GM11168 (cell line): Measurements from ENCODE around the gene TEX14.
"Not testable (repeated sequence)": the region's sequence is repeated elsewhere in the genome, so short reads cannot be mapped to it uniquely, and the experiment has no call there.

Experiments
- in situ Hi-C: fragments of 300-500 bp; cut with MboI; formaldehyde crosslinking; loops from one replicate; pipeline ENCODE4 v1.12.0; 2022; ENCODE audit warnings: low sequenced_read_pairs; ENCODE audit not compliant: unreplicated experiment

TEX14 gene

DNA sequence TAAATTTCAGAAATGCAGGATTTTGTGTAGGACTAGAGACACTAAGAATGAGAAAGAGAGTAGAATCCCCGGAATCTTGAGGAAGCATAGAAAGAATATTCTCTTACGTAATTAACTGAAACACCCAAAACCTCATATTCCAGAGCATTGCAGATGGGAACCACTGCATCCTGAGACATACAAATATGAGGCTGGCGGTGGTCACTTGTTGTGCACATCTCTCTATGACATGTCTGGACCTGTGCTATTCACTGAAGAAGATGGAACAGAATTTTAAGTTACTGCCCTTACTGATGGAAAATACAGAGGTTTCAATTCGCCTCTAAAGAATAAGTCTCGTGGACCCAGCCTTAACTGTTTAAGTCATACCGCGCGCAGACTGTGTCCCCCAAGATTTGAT is 1.4 kb upstream of the TEX14 start:
- in situ Hi-C loops = no loop called here

DNA sequence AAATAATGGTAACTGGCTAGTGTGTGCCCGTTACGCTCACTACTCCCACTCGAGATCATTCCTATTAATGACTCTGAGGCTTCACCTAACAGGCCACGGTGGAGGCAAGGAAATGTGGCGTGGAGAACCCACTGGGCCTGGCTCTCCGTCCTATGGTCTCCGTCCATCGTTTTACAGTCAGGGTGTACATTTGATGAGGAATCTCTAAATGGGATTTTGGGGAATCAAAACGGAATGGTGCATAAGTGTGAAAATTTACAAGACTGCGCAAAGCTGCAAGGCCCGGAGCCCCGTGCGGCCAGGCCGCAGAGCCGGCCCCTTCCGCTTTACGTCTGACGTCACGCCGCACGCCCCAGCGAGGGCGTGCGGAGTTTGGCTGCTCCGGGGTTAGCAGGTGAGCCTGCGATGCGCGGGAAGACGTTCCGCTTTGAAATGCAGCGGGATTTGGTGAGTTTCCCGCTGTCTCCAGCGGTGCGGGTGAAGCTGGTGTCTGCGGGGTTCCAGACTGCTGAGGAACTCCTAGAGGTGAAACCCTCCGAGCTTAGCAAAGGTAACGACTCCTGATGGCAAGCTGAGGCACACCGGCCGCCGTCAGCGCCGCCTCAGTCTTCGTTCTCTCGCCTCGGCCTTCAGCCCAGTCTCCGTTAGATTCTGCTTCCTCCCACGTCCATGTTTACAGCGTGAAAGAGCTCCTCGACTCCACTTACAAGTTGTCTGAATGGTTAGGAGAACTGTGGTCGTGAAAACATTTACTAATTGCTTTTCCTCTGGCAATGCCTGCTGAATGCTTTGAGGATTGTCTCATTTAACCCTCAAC is 602 bp upstream of the TEX14 start, which contains the start of gene RAD51C:
RAD51C (plus strand) TSS at position 364 of the 817 bp plus-strand sequence; CDS start at position 406, 42 bp downstream.
- in situ Hi-C loops = no loop called here

DNA sequence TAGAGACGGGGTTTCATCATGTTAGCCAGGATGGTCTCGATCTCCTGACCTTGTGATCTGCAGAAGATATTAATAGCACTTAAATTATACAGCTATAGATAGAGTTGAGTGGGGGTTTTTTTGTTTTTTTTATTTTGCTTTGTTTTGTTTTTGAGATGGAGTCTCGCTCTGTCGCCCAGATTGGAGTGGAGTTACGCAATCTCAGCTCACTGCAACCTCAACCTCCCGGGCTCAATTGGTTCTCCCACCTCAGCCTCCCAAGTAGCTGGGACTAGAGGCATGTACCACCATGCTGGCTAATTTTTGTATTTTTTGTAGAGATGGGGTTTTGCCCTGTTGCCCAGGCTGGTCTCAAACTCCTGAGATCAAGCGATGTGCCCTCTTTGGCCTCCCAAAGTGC is 1.8 kb downstream of the TEX14 start:
- in situ Hi-C loops = not testable (repeated sequence)

- in situ Hi-C loops = no loop called here
These were observed 3.3 kb downstream of the TEX14 start for GRCh38 chr17:58688521-58688920.

- in situ Hi-C loops = no loop called here
These were observed 4.9 kb downstream of the TEX14 start for GRCh38 chr17:58686980-58687379.

- in situ Hi-C loops = not testable (repeated sequence)
These were observed 7.4 kb downstream of the TEX14 start for GRCh38 chr17:58684462-58684861.

- in situ Hi-C loops = no loop called here
These were observed 7.8 kb downstream of the TEX14 start for GRCh38 chr17:58684003-58684402.

DNA sequence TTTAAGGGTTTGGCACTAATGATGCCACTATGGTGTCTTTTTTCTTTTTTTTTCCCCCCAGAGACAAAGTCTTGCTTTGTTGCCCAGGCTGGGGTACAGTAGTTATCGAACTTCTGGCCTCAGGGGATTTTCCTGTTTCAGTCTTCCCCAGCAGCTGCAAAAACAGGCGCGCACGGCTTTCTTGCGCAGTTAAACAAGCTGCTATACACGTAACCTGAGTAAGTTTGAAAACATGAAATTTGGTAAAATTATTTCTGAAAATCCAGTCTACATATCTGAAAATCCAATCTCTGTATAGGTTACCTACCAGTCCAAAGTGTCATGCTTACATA is 11.8 kb downstream of the TEX14 start:
- in situ Hi-C loops = no loop called here

- in situ Hi-C loops = no loop called here
These were observed 12.4 kb downstream of the TEX14 start for GRCh38 chr17:58679263-58680037.

GRCh38 chr17:58678287-58678686 is 13.6 kb downstream of the TEX14 start:
- in situ Hi-C loops = not testable (repeated sequence)

- in situ Hi-C loops = no loop called here
These were observed 14.5 kb downstream of the TEX14 start for GRCh38 chr17:58677194-58677880.

GRCh38 chr17:58671969-58672368 is 19.9 kb downstream of the TEX14 start:
- in situ Hi-C loops = no loop called here

DNA sequence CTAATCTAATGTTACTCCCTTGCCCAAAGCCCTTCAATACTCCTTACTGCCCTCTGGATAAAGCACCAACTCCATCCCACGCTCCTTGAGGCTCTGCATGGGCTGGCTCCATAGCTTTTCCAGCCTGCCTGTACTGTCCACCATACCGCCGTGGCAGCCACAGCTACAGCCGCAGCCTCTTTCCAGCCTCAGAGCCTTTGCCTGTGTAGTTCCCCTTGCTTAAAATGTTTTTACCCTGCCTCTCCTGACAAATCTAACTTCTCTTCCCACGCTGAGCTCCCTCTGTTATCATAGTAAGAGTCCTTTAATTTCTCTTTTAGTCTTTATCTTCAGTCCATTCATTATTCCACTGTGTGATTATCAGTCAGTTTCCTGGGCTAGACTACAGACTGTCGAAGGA is 22.0 kb downstream of the TEX14 start:
- in situ Hi-C loops = no loop called here

DNA sequence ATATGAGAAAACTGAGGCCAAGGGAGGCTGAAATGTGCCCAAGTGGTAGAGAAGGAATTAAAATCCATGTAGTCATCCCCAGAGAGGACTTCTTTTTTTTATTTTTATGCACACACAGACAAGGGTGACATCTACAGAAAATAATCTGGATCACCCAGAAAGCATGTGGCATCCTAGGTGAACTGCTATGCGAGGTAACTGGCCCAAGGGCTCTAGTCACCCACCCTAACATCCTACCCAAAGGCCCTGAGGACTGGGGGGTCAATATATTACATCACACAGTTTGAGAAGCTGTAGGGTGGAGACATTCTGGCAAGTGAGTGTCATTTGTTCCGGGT is 23.3 kb downstream of the TEX14 start:
- in situ Hi-C loops = no loop called here

DNA sequence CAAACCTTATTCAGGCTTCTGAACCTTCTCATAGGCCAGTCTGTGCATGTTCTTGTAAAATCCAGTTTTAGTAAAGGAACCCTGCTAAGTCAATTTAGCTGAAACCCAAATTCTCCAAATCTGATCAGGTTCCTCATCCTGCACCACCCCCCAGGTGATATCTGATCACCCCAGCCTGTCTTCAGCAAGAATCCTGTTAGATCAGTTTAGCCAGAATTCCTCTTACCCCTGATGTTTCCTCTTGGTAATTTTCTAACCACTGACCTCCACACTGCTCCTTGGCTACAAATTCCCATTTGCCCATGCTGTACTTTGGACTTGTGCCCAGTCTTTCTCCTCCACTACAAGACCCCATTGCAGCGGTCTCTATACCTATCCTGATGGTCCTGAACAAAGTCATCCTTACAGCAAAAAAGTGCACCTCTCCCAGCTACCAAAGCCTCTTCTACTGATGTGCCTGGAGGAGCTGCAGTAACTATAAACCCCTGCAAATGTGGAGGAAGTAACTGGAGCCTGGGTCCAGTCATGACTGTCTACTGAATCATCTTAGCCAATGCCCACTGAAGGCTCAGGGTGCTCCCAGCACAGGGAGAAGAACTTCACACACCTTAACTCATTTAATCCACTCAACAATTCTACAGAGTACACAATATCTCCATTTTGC is 23.8 kb downstream of the TEX14 start:
- in situ Hi-C loops = no loop called here

GRCh38 chr17:58666858-58667267 is 25.0 kb downstream of the TEX14 start:
- in situ Hi-C loops = no loop called here

- in situ Hi-C loops = no loop called here
These were observed 25.6 kb downstream of the TEX14 start for GRCh38 chr17:58665946-58666857.

DNA sequence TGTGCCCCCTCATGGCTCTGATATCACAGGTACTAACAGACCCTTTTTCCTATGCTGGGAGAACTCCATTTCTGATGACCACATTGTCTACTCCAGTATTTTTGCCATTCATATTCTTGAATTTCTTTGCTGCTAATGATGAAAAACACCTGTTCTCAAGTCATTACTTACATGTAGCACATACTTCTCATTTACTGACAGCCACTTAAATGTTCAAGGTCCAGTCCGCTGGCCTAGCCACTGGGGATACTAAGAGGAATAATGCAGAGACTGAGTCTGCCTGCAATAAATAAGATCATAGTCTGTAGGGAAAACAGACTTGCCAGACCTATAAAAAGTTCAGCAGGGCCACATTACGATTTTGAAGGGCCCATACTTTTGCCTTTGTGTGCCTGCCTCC is 27.5 kb downstream of the TEX14 start:
- in situ Hi-C loops = no loop called here

DNA sequence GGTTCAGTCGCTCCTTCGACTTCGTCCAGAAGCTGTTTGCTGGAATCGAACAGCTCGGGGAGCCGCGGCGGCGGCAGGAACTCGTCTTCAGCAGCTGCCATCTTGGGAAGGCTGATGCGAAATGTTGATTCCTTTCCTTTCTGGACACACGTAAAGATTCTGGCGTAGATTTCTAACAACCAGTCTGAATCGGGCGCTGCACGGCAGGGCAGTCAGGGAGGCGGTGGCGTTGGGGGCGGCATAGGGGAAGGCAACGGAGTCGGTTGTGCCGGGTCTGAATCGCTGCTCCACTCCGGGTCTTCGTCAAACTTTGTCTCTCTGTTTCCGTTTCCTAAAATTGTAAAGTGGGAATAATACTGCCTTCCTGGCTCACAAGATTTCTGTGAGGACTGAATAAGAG is 30.3 kb downstream of the TEX14 start:
- in situ Hi-C loops = no loop called here

DNA sequence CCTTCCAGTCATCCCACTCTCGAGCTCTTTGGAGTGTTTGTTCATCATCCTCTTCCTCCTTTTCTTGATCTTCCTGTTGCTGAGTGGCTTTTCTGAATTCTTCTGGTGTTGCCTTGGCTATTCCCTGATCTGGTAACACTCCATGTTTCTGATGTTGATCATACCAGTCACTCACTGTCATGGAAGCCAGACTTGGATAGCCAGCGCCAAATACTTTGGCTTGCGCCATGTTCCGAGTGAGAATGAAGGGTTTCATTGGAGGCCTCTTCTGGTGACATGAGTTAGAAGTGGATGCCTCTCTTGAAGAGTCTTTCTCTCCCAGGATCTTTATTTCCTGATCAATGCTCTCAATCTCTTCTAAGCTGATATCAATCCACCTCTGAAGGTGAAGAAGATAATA is 31.2 kb downstream of the TEX14 start:
- in situ Hi-C loops = no loop called here
